Gastrocnemius medialis (tissue), 4 donors: ENCODE measurements around the gene WDR89.

Source experiments
- POLR2A ChIP-seq, 2 donors: fragments of 450-650 bp; IDR thresholded peaks; one replicate each; pipeline ENCODE4 v1.6.1; 2017; ENCODE audit warnings: antibody characterized with exemption in 2 of 2, mild to moderate bottlenecking in 2 of 2, moderate library complexity in 2 of 2
- TF ChIP-seq, protein P1 (sequence below), 5 experiments: fragments of 450-650 bp in 3 of 5; fragments of 200-600 bp in 2 of 5; sonication (generic) in 2 of 5; IDR thresholded peaks in 4 of 5; conservative IDR thresholded peaks in 1 of 5; 1 replicate in 4 of 5; 2 replicates in 1 of 5; pipeline ENCODE4 v1.5.1; 2016 to 2019; ENCODE audit warnings: antibody characterized with exemption in 5 of 5, mild to moderate bottlenecking in 3 of 5, moderate library complexity in 3 of 5

DNA sequence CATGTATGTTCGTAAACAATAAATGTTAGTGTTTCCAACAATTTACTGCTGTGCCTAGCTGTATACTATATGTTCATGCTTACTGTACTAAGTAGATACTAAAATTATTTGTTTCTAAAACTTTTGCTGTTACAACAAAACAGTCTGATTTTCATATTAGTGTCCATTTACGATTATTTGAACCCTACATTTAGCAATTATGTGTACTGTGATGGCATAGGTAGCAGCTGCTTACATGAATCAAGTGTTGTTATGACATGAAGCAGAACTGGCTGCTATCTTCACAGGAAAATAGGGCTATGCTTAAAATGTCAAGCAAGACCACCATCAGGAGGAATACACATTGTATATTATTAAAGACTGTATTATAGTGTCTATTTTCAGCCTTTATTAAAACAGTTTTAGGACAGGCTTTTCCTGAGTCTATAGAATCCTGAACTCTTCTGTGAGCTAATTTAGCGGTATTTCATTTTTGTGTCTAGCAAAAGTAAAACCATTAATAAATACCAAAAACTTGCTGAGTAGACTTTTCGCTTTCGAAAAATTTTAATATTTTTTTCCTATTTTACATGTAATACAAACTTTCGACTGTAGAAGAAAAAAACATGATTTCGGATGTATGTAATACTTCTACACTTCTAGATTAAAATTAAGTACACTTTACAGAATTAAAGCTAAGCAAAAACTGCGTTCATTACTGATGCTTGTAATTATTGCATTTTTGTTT lies 1.1 kb upstream of the WDR89 start:
- TF ChIP-seq, protein P1, sequence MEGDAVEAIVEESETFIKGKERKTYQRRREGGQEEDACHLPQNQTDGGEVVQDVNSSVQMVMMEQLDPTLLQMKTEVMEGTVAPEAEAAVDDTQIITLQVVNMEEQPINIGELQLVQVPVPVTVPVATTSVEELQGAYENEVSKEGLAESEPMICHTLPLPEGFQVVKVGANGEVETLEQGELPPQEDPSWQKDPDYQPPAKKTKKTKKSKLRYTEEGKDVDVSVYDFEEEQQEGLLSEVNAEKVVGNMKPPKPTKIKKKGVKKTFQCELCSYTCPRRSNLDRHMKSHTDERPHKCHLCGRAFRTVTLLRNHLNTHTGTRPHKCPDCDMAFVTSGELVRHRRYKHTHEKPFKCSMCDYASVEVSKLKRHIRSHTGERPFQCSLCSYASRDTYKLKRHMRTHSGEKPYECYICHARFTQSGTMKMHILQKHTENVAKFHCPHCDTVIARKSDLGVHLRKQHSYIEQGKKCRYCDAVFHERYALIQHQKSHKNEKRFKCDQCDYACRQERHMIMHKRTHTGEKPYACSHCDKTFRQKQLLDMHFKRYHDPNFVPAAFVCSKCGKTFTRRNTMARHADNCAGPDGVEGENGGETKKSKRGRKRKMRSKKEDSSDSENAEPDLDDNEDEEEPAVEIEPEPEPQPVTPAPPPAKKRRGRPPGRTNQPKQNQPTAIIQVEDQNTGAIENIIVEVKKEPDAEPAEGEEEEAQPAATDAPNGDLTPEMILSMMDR (IDR thresholded peaks at IDR 0.05 in 4 of 5, conservative IDR thresholded peaks at IDR 0.05 in 1 of 5): peak in 1 of 5 experiments; percentile 20
- no peak for TF ChIP-seq POLR2A (IDR thresholded peaks at IDR 0.05)
